EL (cell line): ENCODE measurements around the gene RELT.

Source experiments
- DNase-seq: peaks from one replicate; pipeline ENCODE4 v3.0.0-alpha.2; 2016

Gene RELT

DNA sequence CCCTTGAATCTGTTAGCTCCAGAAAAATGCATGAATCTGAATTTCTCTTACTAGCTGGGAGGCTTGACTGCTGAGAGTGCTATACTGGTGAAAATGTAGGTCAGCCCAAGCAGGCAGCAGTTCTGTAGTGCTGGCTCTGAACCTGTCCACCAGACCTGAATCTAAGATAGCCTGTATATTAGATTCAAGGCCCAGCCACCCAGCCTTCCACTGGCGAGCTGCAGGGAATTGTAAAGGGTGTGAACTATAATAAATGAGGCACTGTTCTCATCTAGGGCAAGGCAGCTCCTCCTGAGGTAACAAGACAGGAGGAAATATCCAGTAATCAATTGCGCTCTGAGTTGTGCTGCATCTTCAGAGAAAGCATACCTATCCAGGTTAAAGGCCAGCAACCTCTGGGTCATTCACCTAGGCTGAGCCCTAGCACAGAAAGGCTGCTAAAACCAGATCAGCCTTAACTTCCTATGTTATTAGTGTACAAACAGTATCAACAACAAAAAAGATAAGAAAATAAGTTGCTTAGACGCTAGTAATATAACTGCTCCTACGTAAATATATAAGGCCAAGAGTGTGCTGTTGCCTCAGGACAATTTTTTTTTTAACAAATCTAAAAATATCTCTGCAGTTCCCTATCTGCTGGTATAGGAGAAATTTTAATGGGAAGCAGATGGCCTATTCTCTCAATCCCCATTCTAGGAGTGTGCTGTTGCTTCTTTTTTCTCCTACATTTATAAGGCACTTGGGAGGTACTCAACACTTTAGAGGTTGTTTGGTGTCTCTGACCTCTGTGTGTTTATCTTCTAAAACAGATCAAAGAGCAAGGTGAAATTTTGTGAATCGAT lies 63.0 kb downstream of the RELT start:
- DNase-seq: no peak

DNA sequence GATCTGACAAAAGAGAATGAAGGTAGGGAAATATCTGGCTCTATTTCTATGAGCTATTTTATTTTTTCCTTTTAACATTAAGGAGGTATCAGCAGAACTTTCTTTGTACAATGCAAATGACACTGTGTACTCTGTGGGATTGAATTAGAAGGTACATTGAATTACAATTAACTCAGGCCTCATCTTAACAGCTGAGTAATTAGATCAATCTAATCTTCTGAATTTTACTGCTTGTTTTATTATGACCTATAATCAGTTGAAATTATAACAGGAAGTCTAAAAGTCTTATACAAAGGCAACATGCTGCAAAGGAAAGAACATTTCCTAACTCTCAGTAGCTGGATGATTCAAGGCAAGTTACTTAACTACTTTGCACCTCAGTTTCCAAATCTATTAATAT lies 69.8 kb downstream of the RELT start:
- no peak for DNase-seq

DNA sequence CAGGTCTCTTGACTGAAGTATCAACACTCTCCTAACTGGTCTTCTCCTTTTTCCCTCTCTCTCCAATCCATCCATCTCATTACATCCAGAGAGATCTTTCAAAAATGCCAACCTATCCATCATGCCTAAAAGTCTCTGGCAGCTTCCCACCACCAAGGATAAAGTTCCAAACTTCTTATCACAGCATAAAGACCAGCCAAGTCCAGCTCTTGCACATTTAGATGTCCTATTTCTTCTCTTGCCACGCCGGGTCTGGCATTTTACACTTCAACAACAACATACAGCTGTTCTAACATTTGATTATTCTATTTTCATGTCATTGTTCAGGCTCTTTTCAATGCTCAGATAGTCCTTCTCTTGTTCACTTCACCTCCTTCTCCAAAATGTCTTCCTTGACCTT lies 70.6 kb downstream of the RELT start:
- no peak for DNase-seq
